Measurements from ENCODE around the gene ADIPOQ. TPM values are rescaled to one million over a fixed set of nuclear protein-coding genes. Genes with fewer than 3 reads are reported as not detected.
A peak's percentile ranks its signal among the peaks of the same experiment; 100 is the strongest.

The ADIPOQ gene
- total and polyA plus RNA-seq, 2 of the 13 experiments (the other 11 are each of a cell fraction or from before 2014, with no cell fraction given), result not detected

- TF ChIP-seq ZNF784 (CRISPR knock-in tag; IDR thresholded peaks at IDR 0.05; ENCODE audit: borderline replicate concordance), result no peak
- no peak for TF ChIP-seq ZBTB7A (CRISPR knock-in tag; IDR thresholded peaks at IDR 0.05)
- TF ChIP-seq ZFP41 (CRISPR knock-in tag; IDR thresholded peaks at IDR 0.05; ENCODE audit: borderline replicate concordance), result no peak
- TF ChIP-seq RAD21 (CRISPR knock-in tag; IDR thresholded peaks at IDR 0.05), result peak; percentile 34
- no peak for TF ChIP-seq RFX5 (IDR thresholded peaks at IDR 0.05; ENCODE audit: low read depth, low read length)
- TF ChIP-seq TCF7L2 (IDR thresholded peaks at IDR 0.05; ENCODE audit: low read depth, low read length), result no peak
- no peak for TF ChIP-seq ZNF292 (CRISPR knock-in tag; IDR thresholded peaks at IDR 0.05; ENCODE audit: borderline replicate concordance, low read depth)
- no peak for TF ChIP-seq CCAR2 (optimal IDR thresholded peaks at IDR 0.05; ENCODE audit: low read depth, low read length)
- TF ChIP-seq CREBL2 (CRISPR knock-in tag; IDR thresholded peaks at IDR 0.05; ENCODE audit: borderline replicate concordance), result no peak
- TF ChIP-seq ZBTB2 (CRISPR knock-in tag; IDR thresholded peaks at IDR 0.05; ENCODE audit: low read depth), result no peak
- no peak for TF ChIP-seq SIX1 (CRISPR knock-in tag; IDR thresholded peaks at IDR 0.05; ENCODE audit: borderline replicate concordance)
- no peak for TF ChIP-seq MBNL3 (CRISPR knock-in tag; conservative IDR thresholded peaks at IDR 0.05)
- peak; percentile 50; the same call in 1 of the 2 replicates for TF ChIP-seq GABPB1 (CRISPR knock-in tag; IDR thresholded peaks at IDR 0.05)
- TF ChIP-seq ZNF710 (CRISPR knock-in tag; IDR thresholded peaks at IDR 0.05; ENCODE audit: borderline replicate concordance), result 0 out of 2 replicates have a peak, but pooled peaks have one; percentile 8
- no peak for TF ChIP-seq RNF219 (CRISPR knock-in tag; IDR thresholded peaks at IDR 0.05)
- TF ChIP-seq ZFP37 (CRISPR knock-in tag; IDR thresholded peaks at IDR 0.05; ENCODE audit: borderline replicate concordance), result no peak
- no peak for TF ChIP-seq NFE2 (CRISPR knock-in tag; IDR thresholded peaks at IDR 0.05)
- TF ChIP-seq ZNF83 (CRISPR knock-in tag; IDR thresholded peaks at IDR 0.05; ENCODE audit: borderline replicate concordance), result no peak
- TF ChIP-seq ZZZ3 (CRISPR knock-in tag; IDR thresholded peaks at IDR 0.05; ENCODE audit: borderline replicate concordance), result no peak
- TF ChIP-seq PATZ1 (CRISPR knock-in tag; IDR thresholded peaks at IDR 0.05), result no peak
Measured at GRCh38 chr3:186826976-186827857, 15.3 kb upstream of the ADIPOQ start (continued).
